ENCODE results near the gene CCNA1. TPM values are rescaled to one million over a fixed set of nuclear protein-coding genes. Genes with fewer than 3 reads are reported as not detected.
A peak's percentile ranks its signal among the peaks of the same experiment; 100 is the strongest.

Gene CCNA1
- polyA plus RNA-seq, 1 donor from 2014 or later = 13.8 TPM

DNA sequence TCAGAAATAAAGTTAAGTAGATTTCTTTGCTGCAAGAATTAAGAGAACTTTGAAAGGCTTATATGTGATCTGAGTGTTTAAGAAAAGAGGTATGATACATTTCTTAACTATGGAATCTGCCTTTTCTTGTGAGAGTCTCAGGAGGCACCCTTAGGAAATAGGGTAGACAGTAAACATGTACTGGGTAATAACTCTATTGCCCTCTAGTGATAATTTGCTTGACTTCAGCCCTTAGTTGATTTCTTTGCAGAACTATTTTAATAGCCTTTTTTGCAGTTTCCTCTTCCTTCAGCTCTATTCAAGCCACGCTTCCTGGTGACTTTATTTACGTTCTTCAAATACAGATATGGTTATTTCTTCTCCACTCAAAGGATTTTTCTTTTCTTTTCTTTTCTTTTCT lies 37.0 kb upstream of the CCNA1 start:
- Histone ChIP-seq H3K9ac (ENCODE audit: low read length) (no peak overlapping the region), H3K4me2 (ENCODE audit: low read length) (no peak overlapping the region), H3F3A (ENCODE audit: insufficient read depth, low read length, poor library complexity, severe bottlenecking) (no peaks in the 10 kb centered on the region), H3K9me2 (ENCODE audit: insufficient read depth, low read length) (no peaks in the 10 kb centered on the region), H2AFZ (ENCODE audit: low read depth, low read length) (no peak overlapping the region), H3K27ac (ENCODE audit: low read length) (no peak overlapping the region), H3K79me2 (replicated peaks; ENCODE audit: insufficient read depth, low read length) (no peaks in the 10 kb centered on the region), H3K4me3 (ENCODE audit: low read length) (no peak overlapping the region), H4K20me1 (ENCODE audit: insufficient read depth) (no peaks in the 10 kb centered on the region), H3K27me3 (ENCODE audit: insufficient read depth, low read depth, low read length) (no peaks in the 10 kb centered on the region), H3K36me3 (ENCODE audit: insufficient read depth, low read length) (no peaks in the 10 kb centered on the region), H3K9me3 (ENCODE audit: low read length) (no peaks in the 10 kb centered on the region)
- TF ChIP-seq TAF1 (IDR thresholded peaks at IDR 0.05; ENCODE audit: low read depth) = no peak
- TF ChIP-seq SMC3 (conservative IDR thresholded peaks at IDR 0.05; ENCODE audit: poor library complexity) = peak; percentile 46

DNA sequence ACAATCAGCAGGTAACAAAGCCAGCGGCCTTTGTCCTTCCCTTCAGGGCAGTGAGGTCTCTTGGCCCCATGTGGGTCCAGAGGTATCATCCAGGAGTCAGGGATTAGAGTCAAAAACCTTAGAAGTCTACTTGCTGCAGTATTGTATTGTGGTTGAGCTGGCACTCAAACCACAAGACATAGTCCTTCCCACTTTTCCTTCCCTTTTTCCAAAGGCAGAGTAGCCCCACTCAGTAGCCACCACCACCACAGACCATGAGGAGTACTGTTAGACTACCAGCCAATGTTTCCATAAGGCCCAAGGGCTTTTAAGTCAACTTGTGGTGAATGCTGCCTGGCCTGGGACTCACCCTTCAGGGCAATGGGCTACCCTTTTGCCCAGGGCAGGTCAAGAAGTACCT lies 27.1 kb upstream of the CCNA1 start:
- Histone ChIP-seq H3K27me3 (ENCODE audit: insufficient read depth, low read depth, low read length) (no peaks in the 10 kb centered on the region), H3K36me3 (ENCODE audit: insufficient read depth, low read length) (no peaks in the 10 kb centered on the region), H3K9ac (ENCODE audit: low read length) (no peak overlapping the region)

More for the DNA sequence above, 27.1 kb upstream of the CCNA1 start:
- Histone ChIP-seq H3K9me2 (ENCODE audit: insufficient read depth, low read length) (no peaks in the 10 kb centered on the region), H3K79me2 (replicated peaks; ENCODE audit: insufficient read depth, low read length) (no peaks in the 10 kb centered on the region), H3K4me3 (ENCODE audit: low read length) (no peak overlapping the region), H2AFZ (ENCODE audit: low read depth, low read length) (no peak overlapping the region), H3K27ac (ENCODE audit: low read length) (no peak overlapping the region), H4K20me1 (ENCODE audit: insufficient read depth) (no peaks in the 10 kb centered on the region), H3F3A (ENCODE audit: insufficient read depth, low read length, poor library complexity, severe bottlenecking) (no peaks in the 10 kb centered on the region), H3K4me2 (ENCODE audit: low read length) (no peak overlapping the region), H3K9me3 (ENCODE audit: low read length) (no peaks in the 10 kb centered on the region)
- TF ChIP-seq, protein P1, sequence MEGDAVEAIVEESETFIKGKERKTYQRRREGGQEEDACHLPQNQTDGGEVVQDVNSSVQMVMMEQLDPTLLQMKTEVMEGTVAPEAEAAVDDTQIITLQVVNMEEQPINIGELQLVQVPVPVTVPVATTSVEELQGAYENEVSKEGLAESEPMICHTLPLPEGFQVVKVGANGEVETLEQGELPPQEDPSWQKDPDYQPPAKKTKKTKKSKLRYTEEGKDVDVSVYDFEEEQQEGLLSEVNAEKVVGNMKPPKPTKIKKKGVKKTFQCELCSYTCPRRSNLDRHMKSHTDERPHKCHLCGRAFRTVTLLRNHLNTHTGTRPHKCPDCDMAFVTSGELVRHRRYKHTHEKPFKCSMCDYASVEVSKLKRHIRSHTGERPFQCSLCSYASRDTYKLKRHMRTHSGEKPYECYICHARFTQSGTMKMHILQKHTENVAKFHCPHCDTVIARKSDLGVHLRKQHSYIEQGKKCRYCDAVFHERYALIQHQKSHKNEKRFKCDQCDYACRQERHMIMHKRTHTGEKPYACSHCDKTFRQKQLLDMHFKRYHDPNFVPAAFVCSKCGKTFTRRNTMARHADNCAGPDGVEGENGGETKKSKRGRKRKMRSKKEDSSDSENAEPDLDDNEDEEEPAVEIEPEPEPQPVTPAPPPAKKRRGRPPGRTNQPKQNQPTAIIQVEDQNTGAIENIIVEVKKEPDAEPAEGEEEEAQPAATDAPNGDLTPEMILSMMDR (IDR thresholded peaks at IDR 0.05; ENCODE audit: poor library complexity, severe bottlenecking) = no peak
- no peak for TF ChIP-seq POLR2AphosphoS5 (IDR thresholded peaks at IDR 0.05)
- TF ChIP-seq MXI1 (conservative IDR thresholded peaks at IDR 0.05; ENCODE audit: poor library complexity, severe bottlenecking) = no peak
- no peak for TF ChIP-seq TAF1 (IDR thresholded peaks at IDR 0.05; ENCODE audit: low read depth)
- TF ChIP-seq RAD21 (conservative IDR thresholded peaks at IDR 0.05) = no peak
- no peak for TF ChIP-seq EP300 (conservative IDR thresholded peaks at IDR 0.05; ENCODE audit: poor library complexity, severe bottlenecking)
- TF ChIP-seq EZH2 (IDR thresholded peaks at IDR 0.05; ENCODE audit: borderline replicate concordance, insufficient read depth, low read length, poor library complexity, severe bottlenecking) = no peak
- TF ChIP-seq, protein P2, sequence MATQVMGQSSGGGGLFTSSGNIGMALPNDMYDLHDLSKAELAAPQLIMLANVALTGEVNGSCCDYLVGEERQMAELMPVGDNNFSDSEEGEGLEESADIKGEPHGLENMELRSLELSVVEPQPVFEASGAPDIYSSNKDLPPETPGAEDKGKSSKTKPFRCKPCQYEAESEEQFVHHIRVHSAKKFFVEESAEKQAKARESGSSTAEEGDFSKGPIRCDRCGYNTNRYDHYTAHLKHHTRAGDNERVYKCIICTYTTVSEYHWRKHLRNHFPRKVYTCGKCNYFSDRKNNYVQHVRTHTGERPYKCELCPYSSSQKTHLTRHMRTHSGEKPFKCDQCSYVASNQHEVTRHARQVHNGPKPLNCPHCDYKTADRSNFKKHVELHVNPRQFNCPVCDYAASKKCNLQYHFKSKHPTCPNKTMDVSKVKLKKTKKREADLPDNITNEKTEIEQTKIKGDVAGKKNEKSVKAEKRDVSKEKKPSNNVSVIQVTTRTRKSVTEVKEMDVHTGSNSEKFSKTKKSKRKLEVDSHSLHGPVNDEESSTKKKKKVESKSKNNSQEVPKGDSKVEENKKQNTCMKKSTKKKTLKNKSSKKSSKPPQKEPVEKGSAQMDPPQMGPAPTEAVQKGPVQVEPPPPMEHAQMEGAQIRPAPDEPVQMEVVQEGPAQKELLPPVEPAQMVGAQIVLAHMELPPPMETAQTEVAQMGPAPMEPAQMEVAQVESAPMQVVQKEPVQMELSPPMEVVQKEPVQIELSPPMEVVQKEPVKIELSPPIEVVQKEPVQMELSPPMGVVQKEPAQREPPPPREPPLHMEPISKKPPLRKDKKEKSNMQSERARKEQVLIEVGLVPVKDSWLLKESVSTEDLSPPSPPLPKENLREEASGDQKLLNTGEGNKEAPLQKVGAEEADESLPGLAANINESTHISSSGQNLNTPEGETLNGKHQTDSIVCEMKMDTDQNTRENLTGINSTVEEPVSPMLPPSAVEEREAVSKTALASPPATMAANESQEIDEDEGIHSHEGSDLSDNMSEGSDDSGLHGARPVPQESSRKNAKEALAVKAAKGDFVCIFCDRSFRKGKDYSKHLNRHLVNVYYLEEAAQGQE (IDR thresholded peaks at IDR 0.05; ENCODE audit: borderline replicate concordance) = no peak
- no peak for TF ChIP-seq SMC3 (conservative IDR thresholded peaks at IDR 0.05; ENCODE audit: poor library complexity)

Data from neural cell (in vitro differentiated cells).